DMS 273 (cell line): ENCODE results near the gene FNDC3B.

Experiments used
- DNase-seq: peaks from one replicate; lab custom pipeline; 2025; ENCODE audit not compliant: unreplicated experiment; lab: John Stamatoyannopoulos, UW

FNDC3B gene

GRCh38 chr3:172163320-172163719, 123.9 kb downstream of the FNDC3B start:
- no peak for DNase-seq

- no peak for DNase-seq
Measured at GRCh38 chr3:172164620-172165362, 125.4 kb downstream of the FNDC3B start.

- DNase-seq: no peak
Measured at GRCh38 chr3:172166261-172166660, 126.9 kb downstream of the FNDC3B start.

GRCh38 chr3:172166890-172167289, 127.5 kb downstream of the FNDC3B start:
- no peak for DNase-seq

GRCh38 chr3:172167892-172168648, 128.7 kb downstream of the FNDC3B start:
- no peak for DNase-seq

GRCh38 chr3:172170073-172170709, 130.8 kb downstream of the FNDC3B start:
- no peak for DNase-seq

GRCh38 chr3:172170841-172171240, 131.5 kb downstream of the FNDC3B start:
- no peak for DNase-seq

GRCh38 chr3:172171396-172172075, 132.2 kb downstream of the FNDC3B start:
- DNase-seq: no peak

- no peak for DNase-seq
Measured at GRCh38 chr3:172173316-172174254, 134.2 kb downstream of the FNDC3B start.

- peak; percentile 18 for DNase-seq
Measured at GRCh38 chr3:172174513-172175253, 135.3 kb downstream of the FNDC3B start.

- DNase-seq: no peak
Measured at GRCh38 chr3:172175254-172175599, 135.8 kb downstream of the FNDC3B start.

- no peak for DNase-seq
Measured at GRCh38 chr3:172176061-172176770, 136.8 kb downstream of the FNDC3B start.

GRCh38 chr3:172177046-172177445, 137.7 kb downstream of the FNDC3B start:
- no peak for DNase-seq

GRCh38 chr3:172177803-172178316, 138.5 kb downstream of the FNDC3B start:
- no peak for DNase-seq

GRCh38 chr3:172179680-172180399, 140.5 kb downstream of the FNDC3B start:
- DNase-seq: no peak

GRCh38 chr3:172180473-172180872, 141.1 kb downstream of the FNDC3B start:
- DNase-seq: no peak

GRCh38 chr3:172181932-172182586, 142.7 kb downstream of the FNDC3B start:
- no peak for DNase-seq

GRCh38 chr3:172182797-172183196, 143.4 kb downstream of the FNDC3B start:
- no peak for DNase-seq
